H54 (cell line): ENCODE measurements around the gene CKB.

Experiments used
- DNase-seq: peaks from one replicate; pipeline ENCODE4 v3.0.0; 2011; ENCODE audit warnings: low spot score, mixed read lengths; ENCODE audit not compliant: insufficient read length
- FAIRE-seq: peaks from 3 replicates; lab custom pipeline; 2011; peaks lifted over from hg19 to GRCh38; lab: Jason Lieb, UNC
- POLR2A ChIP-seq: IDR thresholded peaks from 2 replicates; pipeline ENCODE4 v1.6.1; 2011; ENCODE audit warnings: low read depth, mild to moderate bottlenecking, low read length

Gene CKB

GRCh38 chr14:103522649-103523574 is at the start of gene CKB:
Gene CKB (minus strand): TSS chr14:103522830. CDS start chr14:103522493, 337 bp downstream.
- TF ChIP-seq POLR2A = peak; percentile 53
- FAIRE-seq = no peak
- no peak for DNase-seq

DNA sequence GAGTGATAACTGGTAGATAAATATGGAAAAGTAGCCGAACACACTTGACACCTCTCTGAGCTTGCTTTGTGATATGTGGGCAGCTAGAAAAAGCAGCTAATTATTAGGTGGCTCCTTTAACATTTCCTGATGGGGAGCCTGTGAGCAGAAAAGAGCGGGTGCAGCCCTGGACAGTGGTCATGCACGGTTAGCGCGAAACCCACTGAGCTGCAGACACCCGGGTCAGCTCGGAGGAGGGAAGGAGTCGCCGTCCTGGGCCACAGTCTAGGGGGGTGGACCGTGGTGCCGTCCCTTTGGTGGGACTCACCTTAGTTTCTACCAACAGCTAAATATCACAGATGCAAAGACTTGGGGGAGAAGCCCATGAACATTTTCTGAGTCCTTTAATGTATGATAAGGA is 46.8 kb upstream of the CKB start:
- no peak for TF ChIP-seq POLR2A
- DNase-seq (no peak), FAIRE-seq (no peak)

GRCh38 chr14:103568952-103569351 is 46.3 kb upstream of the CKB start:
- DNase-seq (no peak), FAIRE-seq (no peak)
- TF ChIP-seq POLR2A = no peak

DNA sequence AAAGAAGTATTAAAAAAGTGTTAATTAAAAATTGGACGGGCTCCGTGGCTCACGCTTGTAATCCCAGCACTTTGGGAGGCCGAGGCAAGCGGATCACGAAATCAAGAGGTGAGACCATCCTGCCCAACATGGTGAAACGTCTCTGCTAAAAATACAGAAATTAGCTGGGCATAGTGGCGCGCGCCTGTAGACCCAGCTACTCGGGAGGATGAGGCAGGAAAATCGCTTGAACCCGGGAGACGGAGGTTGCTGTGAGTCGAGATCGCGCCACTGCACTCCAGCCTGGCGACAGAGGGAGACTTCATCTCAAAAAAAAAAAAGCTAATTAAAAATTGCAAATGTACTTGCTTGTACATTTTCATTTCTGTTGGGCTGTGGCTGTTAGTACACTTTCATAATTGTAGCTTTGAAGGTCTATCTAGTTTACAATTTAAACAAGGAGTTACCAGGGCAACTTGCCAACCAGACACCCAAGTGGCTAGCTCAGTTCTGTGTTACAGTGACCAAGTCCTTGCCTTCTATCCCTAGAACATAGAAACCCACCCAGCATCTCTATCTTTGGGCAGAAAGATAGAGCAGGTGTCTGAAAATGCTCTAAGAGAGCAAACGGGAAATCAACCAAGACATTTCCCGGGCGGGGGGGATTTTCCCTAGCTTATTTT is 41.3 kb upstream of the CKB start:
- FAIRE-seq (no peak), DNase-seq (no peak)
- TF ChIP-seq POLR2A = no peak

DNA sequence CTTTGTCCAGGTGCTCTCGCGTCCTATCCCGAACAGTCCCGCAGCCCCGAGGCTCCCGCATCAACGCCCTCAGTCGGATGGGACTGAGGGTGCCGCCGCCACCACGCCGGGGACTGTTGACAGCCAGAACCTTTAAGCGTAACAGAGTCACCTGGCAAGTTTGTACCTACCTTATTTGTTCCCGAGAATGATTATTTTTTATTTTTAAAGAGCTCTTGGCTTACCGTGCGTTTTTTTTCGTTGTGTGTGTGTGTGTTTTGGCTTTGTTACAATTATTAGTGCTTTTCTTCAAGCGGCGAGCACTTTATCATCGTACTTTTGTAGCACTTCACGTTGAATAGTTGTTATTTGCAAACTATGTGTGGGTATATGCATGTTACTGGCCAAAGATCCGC is 40.6 kb upstream of the CKB start:
- TF ChIP-seq POLR2A = no peak; the same call in 1 of the 2 replicates
- no peak for DNase-seq
- FAIRE-seq = no peak

DNA sequence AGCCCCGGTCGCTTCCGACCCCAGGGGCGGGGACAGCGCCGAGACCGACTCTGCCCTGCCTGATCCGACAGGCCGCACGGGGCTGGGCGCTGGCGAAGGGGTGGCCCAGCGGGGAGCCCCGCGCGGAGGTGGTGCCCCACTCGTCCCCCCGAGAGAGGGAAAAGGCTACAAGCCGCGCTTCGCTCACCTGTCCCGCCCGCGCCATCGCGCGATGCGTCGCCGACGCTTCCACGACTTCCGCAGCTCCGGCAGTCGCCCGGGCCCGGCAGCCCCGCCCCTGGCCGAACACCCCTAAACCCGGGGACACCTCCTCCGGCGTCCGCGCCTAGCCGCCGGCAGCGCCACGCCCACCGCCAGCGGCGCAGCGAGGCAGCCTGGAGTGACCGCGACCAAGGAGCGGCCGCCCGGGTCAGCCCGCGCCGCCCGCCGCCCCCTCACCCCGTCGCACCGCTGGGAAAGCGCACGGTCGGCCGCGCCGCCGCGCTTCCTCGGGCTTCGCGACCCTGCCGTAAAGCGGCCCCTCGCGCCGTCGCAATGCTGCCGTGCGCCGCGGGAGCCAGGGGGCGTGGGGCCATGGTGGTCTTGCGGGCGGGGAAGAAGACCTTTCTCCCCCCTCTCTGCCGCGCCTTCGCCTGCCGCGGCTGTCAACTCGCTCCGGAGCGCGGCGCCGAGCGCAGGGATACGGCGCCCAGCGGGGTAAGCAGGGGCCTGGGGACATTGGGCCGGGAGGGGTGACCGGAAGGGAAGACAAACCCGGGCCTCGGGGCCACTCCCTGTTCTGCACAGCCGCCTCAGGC is 40.0 kb upstream of the CKB start, which contains the start of the genes BAG5 and COA8:
Gene BAG5, minus strand, starts transcription at position 229 of the 797 bp plus-strand sequence. CDS start 1,493 bp downstream, outside the sequence.
Gene COA8, plus strand, starts transcription at position 532 of the 797 bp plus-strand sequence. Its CDS starts 42 bp downstream, at position 574.
- DNase-seq (peak; percentile 91), FAIRE-seq (no peak)
- TF ChIP-seq POLR2A = peak; percentile 55

- no peak for TF ChIP-seq POLR2A
- no peak for DNase-seq
- no peak for FAIRE-seq
Observed at GRCh38 chr14:103562179-103562428, 39.5 kb upstream of the CKB start.

DNA sequence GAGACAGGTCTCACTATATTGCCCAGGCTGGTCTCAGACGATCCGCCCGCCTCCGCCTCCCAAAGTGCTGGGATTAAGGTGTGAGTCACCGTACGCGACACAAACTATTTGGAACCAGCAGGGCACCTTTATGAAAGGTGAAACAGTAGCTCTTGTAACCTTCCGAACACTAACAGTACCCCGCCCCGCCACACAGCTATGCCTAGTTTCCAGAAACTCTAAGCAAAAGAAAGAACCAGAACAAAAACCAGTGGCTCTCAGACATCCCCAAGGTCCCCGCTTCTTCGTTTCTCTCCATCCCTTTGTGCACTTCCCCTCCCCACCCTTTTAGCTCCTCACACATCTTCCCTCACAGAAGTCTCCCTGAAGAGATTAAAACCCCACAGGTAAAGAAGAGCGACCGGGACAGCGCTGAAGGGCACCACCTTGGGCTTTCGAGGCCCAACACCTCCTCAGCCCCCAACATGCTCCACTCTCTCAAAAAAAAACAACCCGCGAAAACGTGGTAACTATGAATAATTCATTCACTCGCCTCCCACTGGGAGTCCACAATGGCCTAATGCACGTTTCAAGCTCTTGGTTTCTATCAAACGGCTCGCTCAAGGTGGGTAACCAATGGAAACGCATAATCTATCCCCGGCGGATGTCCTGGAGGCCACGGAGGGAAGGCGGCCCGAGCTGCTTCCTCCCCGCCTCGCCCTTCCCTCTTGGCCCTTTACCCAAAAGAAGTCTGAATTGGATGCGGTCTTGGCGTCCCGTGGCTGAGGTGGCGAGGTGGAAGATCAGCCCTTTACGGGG is 39.0 kb upstream of the CKB start:
- TF ChIP-seq POLR2A = no peak
- FAIRE-seq (peak; percentile 86), DNase-seq (peak; percentile 67)

DNA sequence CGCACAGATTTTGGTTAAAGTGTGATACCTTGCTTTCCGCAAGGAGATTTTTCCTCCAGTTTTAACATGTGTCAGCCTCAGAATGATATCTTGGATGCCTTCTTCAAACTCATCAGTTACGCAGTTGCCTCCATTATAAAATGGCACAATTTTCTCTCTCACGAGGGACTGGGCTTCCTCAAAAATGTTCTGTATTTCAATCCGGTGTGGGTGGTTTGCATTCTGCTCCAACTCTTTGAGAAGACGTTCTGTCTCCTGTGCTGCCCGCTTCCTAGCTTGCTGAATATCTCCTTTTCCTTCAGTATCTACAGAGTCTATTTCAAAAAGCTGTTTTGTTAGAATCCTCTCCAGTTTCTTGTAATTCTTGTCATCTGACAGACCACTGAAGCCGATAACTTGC is 38.1 kb upstream of the CKB start:
- TF ChIP-seq POLR2A = no peak
- FAIRE-seq = peak; percentile 45
- no peak for DNase-seq

- TF ChIP-seq POLR2A = no peak
- no peak for DNase-seq
- no peak for FAIRE-seq
Observed at GRCh38 chr14:103559766-103560165, 37.1 kb upstream of the CKB start.

GRCh38 chr14:103558071-103558882 is 35.6 kb upstream of the CKB start:
- FAIRE-seq (no peak), DNase-seq (no peak)

DNA sequence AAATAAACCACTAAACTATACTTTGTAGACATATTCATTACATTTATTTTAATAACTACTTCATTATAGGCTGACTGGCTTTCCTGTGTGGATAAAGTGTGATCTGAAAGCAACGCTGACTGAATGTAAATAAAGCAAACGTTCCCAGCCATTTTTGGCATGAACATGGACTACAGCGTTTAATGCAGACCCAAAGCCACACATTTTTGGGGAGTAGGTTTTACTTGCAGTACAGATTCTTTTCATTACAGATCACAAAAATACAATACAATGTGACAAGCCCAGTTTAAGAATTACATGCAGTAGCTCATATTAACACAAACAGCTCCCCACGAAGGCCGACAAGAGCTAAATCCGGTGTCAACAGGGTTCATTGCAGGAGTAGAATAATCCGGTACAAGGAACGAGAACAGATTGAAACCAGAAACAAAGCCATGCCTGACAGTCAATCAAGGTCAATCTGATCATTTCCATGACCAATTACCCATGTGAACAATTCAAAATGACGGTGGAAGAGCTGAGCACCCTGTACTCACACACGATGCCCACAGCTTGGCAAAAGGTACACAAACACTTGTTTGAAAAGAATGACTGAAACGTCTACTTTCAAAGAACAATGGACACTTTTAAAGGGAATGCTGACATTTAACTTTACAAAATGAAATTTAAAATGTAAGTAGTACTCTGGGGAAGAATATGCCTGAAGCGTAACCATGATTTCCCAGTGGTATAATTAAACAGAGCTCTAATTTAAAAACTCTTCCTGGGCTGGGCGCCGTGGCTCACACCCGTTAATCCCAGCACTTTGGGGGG is 34.5 kb upstream of the CKB start:
- DNase-seq (no peak), FAIRE-seq (no peak)
- no peak for TF ChIP-seq POLR2A

More at GRCh38 chr14:103558071-103558882, 35.6 kb upstream of the CKB start:
- no peak for TF ChIP-seq POLR2A
